Inferior parietal cortex (tissue), 1 donor: ENCODE results near the gene OR6C74.

Experiments
- DNase-seq: peaks from one replicate; pipeline ENCODE4 v3.0.0-alpha.2; 2016; ENCODE audit errors: extremely low spot score

OR6C74 gene

DNA sequence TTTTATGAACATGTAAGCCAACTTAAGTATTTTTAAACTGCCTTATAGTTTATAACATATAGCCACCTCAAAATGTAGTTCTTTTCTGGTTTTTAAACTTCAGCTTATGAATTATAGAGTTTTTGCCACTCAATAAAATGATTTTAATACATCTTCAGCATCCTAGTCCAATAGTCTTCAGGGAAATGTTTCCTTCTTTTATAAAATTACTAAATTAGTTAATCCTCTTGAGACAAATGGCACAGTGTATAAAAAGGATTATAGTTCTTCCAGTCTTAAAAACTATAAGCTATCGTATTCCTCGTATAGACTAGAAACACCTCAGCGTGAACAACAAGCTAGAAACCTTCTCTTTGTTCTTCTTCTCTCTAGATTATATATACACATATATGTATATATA is at the start of gene OR6C74:
TSS of gene OR6C74 (plus strand) at position 301 of the 400 bp plus-strand sequence. CDS start 2,679 bp downstream, outside the sequence.
- DNase-seq: no peak

DNA sequence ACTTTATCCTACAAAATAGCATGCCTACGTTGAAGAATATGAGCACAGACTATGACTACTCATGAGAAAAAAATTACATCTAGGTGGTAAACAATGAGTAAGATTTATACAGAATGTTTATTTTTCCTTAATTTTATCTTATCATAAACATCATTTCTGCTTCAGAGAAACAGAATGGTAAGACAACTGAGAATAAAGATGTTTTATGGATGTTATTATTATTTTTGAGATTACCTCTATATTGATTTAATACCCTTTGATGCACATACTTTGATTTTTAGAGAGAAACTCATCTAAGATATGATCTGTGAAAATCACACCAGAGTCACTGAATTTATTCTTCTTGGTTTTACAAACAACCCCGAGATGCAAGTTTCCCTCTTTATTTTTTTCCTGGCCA is 23.7 kb upstream of the OR6C74 start, which contains the start of gene OR10A7:
TSS of gene OR10A7 (plus strand) at position 301 of the 400 bp plus-strand sequence. CDS start at position 301, 0 bp downstream.
- DNase-seq: no peak

DNA sequence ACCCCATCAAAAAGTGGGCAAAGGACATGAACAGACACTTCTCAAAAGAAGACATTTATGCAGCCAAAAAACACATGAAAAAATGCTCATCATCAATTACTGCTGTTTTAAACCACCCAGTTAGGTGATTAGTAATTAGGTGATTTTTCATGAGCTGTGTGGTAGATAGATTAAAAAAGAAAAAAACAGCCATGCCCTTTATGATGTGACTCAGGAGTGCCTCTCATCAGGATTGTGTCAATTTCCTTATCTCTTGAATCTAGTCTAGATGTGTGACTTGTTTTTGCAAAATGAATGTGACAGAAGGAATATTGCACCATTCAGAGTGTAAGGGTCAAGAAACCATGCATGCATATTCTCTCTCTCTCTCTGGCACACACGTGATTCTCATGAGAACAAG is 17.9 kb upstream of the OR6C74 start:
- no peak for DNase-seq

DNA sequence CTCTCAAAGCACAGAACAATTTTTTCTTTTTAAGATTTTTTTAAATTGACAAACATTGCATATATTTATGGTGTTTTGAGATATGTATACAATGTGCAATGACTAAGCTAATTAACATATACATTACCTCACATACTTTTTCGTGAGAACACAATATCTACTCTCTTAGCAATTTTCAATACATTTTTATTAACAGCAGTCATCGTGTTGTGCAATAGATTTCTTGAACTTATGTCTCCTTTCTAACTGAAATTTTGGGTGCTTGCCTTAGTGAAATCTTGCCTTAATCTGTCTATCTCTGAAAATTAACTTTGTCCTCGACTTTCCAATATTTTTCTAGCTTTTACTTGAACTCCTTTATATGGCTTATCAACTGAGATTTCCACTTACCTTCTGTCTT is 16.8 kb upstream of the OR6C74 start:
- DNase-seq: no peak

DNA sequence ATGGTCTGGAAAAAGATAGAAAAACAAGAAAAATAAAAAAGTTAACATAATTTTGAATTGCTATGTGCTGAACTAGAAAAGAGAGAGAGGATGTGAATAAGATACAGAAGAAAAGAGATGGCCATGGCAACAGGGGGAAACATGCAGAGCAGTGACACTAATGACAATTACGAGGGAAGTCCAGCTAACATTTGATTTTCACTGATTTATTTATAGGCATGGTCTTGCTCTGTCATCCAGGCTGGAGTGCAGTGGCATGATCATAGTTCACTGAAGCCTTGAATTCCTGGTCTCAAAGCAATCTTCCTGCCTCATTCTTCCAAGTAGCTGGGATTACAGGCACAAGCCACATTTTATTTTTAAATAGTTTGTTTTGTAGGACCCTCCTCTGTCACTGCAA is 1.8 kb downstream of the OR6C74 start:
- DNase-seq: no peak

DNA sequence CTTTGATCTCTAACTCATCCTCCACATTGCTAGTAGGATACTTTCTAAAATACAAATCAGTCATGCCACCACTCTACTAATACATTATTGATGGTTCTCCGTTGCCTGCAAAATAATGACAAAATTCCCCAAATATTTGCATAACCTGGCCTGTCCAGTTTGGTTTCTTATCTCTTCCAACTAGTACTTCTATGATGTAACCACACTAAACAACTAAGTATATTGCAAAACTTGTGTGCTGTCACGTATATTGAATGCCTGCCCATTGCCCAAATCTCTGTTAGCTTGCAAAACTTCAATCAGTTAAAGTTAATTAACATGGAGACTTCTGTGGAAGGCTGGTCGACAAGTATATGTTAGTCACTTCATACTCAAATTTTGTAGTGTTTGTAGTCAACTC is 6.5 kb downstream of the OR6C74 start:
- no peak for DNase-seq

DNA sequence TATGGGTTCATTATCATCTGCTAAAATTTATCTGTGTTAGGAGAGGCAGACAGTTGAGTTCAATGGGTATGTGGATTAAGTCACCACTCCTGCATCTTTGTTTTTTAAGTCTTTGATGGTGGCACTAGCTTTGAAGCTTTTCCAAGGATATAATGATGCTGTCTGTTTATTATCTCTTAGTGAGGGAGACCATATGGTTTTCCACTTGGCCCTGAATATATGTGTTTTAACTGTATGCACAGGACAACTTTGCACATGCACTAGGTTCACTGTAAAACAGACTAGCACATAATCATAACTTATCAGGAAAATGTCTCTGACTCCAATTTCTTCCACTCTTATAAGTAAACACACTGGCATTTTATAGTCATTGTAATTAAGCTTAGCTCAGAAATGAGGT is 8.9 kb downstream of the OR6C74 start:
- no peak for DNase-seq

DNA sequence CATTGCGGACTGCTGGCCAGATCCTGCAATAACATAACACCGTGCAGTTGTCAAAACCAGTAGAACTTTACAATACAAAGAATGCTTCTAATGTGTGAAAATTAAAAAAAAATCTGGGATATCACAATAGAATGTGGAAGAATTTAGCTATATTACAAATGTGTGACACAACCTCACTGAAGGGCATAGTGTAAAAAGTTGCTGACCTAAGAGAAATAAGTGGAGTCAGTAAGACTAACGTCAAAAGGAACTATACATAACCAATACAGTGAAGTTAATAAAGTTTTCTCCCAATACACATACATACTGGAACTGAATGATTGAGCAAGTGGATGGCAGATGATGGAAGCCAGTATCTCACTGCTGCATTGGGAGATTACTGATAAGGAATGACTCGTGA is 12.4 kb downstream of the OR6C74 start:
- DNase-seq: no peak

DNA sequence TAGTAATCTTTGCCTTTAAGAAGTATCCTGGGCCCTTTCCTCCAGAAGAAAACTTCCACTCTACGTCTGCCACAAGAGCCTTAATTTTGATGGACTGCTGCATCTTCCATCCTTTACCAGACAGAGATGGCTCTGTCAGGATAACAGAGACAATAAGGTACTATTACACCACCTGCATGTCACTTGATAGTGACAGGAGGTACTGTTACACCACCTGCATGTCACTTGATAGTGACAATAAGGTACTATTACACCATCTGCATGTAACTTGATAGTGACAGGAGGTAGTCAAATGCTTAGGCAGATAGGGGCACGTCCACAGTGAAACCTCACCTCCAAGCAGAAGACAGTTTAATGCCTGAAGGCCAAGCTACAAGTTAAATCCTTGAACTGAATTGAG is 13.9 kb downstream of the OR6C74 start:
- no peak for DNase-seq

DNA sequence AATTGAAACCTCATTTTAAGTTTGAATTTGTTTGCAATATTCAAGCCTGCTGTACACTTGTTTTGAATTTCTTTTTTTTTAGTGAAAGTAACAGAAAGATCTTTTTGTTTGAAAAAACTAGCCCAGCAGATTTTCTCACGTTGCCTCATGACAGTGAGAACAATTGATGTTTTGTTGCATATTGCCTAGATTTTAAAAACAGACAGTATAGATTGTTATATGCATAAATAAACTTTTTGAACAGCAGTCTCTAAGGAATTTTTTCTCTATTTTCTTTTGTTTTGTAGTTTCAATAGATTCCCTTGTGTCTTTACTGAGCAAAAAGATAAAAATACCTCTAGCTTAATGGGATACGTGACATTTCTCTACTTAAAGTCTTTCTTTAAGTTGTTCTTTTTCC is 36.6 kb downstream of the OR6C74 start:
- peak; percentile 8 for DNase-seq

DNA sequence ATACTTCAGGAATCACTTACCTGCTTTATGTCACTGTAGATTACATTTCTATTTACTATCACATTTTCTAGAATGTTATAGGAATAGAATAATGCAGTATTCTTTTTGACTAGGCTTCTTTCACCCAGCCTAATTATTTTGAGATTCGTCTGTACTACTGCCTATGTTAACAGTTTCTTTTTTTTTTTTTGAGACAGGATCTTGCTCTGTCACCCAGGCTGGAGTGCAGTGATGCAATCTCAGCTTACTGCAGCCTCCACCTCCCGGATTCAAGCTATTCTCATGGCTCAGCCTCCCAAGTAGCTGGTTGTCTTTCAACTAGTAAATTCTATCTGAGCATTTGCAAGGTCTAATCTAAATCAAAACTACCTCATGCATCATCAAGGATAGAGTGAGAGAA is 45.6 kb downstream of the OR6C74 start:
- DNase-seq: no peak
